GM13976 (cell line): ENCODE data around the gene NTRK2.
"Not testable (repeated sequence)": the region's sequence is repeated elsewhere in the genome, so short reads cannot be mapped to it uniquely, and the experiment has no call there.

Experiments used
- DNase-seq: peaks from one replicate; pipeline ENCODE4 v3.0.0; 2012; ENCODE audit warnings: low spot score
- CTCF ChIP-seq: IDR thresholded peaks from 2 replicates; pipeline ENCODE4 v1.5.1; 2012; ENCODE audit warnings: borderline replicate concordance, mild to moderate bottlenecking; ENCODE audit not compliant: insufficient read depth; ENCODE audit errors: extremely low read depth, missing control alignments, control extremely low read depth
- in situ Hi-C: fragments of 300-500 bp; cut with MboI; formaldehyde crosslinking; loops from one replicate; pipeline ENCODE4 v1.12.0; 2022; ENCODE audit warnings: low sequenced_read_pairs, mixed read lengths, inconsistent platforms; ENCODE audit not compliant: unreplicated experiment

The NTRK2 gene

GRCh38 chr9:84891924-84892323 lies 222.4 kb downstream of the NTRK2 start:
- DNase-seq, result no peak
- in situ Hi-C loops, result no loop called here
- no peak for TF ChIP-seq CTCF

- TF ChIP-seq CTCF, result no peak
- no peak for DNase-seq
- in situ Hi-C loops, result no loop called here
Measured at GRCh38 chr9:84893419-84894128, 224.0 kb downstream of the NTRK2 start.

GRCh38 chr9:84894859-84895258 lies 225.3 kb downstream of the NTRK2 start:
- in situ Hi-C loops, result no loop called here
- no peak for DNase-seq
- TF ChIP-seq CTCF, result no peak

- in situ Hi-C loops, result no loop called here
- no peak for DNase-seq
- no peak for TF ChIP-seq CTCF
Measured at GRCh38 chr9:84897362-84898094, 228.0 kb downstream of the NTRK2 start.

GRCh38 chr9:84898188-84898587 lies 228.7 kb downstream of the NTRK2 start:
- no peak for DNase-seq
- TF ChIP-seq CTCF, result no peak
- in situ Hi-C loops, result no loop called here

GRCh38 chr9:84898618-84899017 lies 229.1 kb downstream of the NTRK2 start:
- DNase-seq, in situ Hi-C loops: not testable (repeated sequence)

GRCh38 chr9:84899326-84899725 lies 229.8 kb downstream of the NTRK2 start:
- no peak for TF ChIP-seq CTCF
- no peak for DNase-seq
- in situ Hi-C loops, result no loop called here
